ENCODE results near the gene CD48. TPM values are rescaled to one million over a fixed set of nuclear protein-coding genes. Genes with fewer than 3 reads are reported as not detected.
A peak's percentile ranks its signal among the peaks of the same experiment; 100 is the strongest.
"Not testable (repeated sequence)": the region's sequence is repeated elsewhere in the genome, so short reads cannot be mapped to it uniquely, and the experiment has no call there.

The CD48 gene
- total RNA-seq, 2 donors from 2014 or later: 0.55 to 1.1 TPM

GRCh38 chr1:160656737-160657136, 54.9 kb downstream of the CD48 start:
- Histone ChIP-seq H3K9me3 (ENCODE audit: control insufficient read depth, low read length) (peaks cover 18% of the 10 kb centered on the region), H3K9ac (ENCODE audit: extremely low read depth, low read length, poor library complexity, severe bottlenecking) (no peak overlapping the region), H3K36me3 (ENCODE audit: control insufficient read depth, insufficient read depth, low read length) (no peaks in the 10 kb centered on the region), H3K27me3 (ENCODE audit: control insufficient read depth, insufficient read depth, low read length, poor library complexity, severe bottlenecking) (no peaks in the 10 kb centered on the region), H3K4me3 (ENCODE audit: low read length) (no peak overlapping the region), H3K4me1 (ENCODE audit: control insufficient read depth, insufficient read depth, low read length) (peaks cover 23% of the 10 kb centered on the region), H3K27ac (ENCODE audit: low read depth, low read length) (no peak overlapping the region)
- 96% methylated on average over 3 of the region's 3 CpGs; no CpG with 5 or more reads in 1 of the 2 experiments for WGBS, 2 experiments (ENCODE audit: insufficient coverage in 1 of 2, insufficient read length in 1 of 2)
- H3K9me3 Mint-ChIP-seq: peaks cover 18% of the 10 kb centered on the region
- no peaks in the 10 kb centered on the region for H3K27me3 Mint-ChIP-seq (ENCODE audit: insufficient read depth)
- peaks cover 66% of the 10 kb centered on the region for H3K4me1 Mint-ChIP-seq
- H3K27ac Mint-ChIP-seq: no peak overlapping the region
- no peak overlapping the region for H3K4me3 Mint-ChIP-seq
- no peaks in the 10 kb centered on the region for H3K36me3 Mint-ChIP-seq (ENCODE audit: low read depth)
- TF ChIP-seq CTCF (conservative IDR thresholded peaks at IDR 0.05): no peak
- peak; percentile 5 for DNase-seq

GRCh38 chr1:160653620-160654016, 58.0 kb downstream of the CD48 start:
- no peak for TF ChIP-seq CTCF (conservative IDR thresholded peaks at IDR 0.05)
- Mint-ChIP-seq H3K36me3 (ENCODE audit: low read depth) (no peaks in the 10 kb centered on the region), H3K9me3 (peaks cover 6% of the 10 kb centered on the region), H3K27me3 (ENCODE audit: insufficient read depth) (no peaks in the 10 kb centered on the region), H3K4me1 (peaks cover 74% of the 10 kb centered on the region), H3K4me3 (no peak overlapping the region), H3K27ac (peak overlapping the region; percentile 93)
- no peak overlapping the region for H3K27ac ChIP-seq (ENCODE audit: low read depth, low read length)
- 87 to 89% methylated on average over 1 to 2 of the region's 2 CpGs for WGBS, 2 experiments (ENCODE audit: insufficient coverage in 1 of 2, insufficient read length in 1 of 2)
- no peak for DNase-seq
- H3K36me3 ChIP-seq (ENCODE audit: control insufficient read depth, insufficient read depth, low read length): no peaks in the 10 kb centered on the region
- no peaks in the 10 kb centered on the region for H3K27me3 ChIP-seq (ENCODE audit: control insufficient read depth, insufficient read depth, low read length, poor library complexity, severe bottlenecking)
- no peak overlapping the region for H3K9ac ChIP-seq (ENCODE audit: extremely low read depth, low read length, poor library complexity, severe bottlenecking)
- H3K4me1 ChIP-seq (ENCODE audit: control insufficient read depth, insufficient read depth, low read length): peaks cover 32% of the 10 kb centered on the region
- peaks cover 8% of the 10 kb centered on the region for H3K9me3 ChIP-seq (ENCODE audit: control insufficient read depth, low read length)
- H3K4me3 ChIP-seq (ENCODE audit: low read length): no peak overlapping the region

- Histone ChIP-seq H3K27ac (ENCODE audit: low read depth, low read length) (peak overlapping the region; percentile 21), H3K9me3 (ENCODE audit: control insufficient read depth, low read length) (peaks cover 11% of the 10 kb centered on the region), H3K4me1 (ENCODE audit: control insufficient read depth, insufficient read depth, low read length) (peaks cover 27% of the 10 kb centered on the region), H3K27me3 (ENCODE audit: control insufficient read depth, insufficient read depth, low read length, poor library complexity, severe bottlenecking) (no peaks in the 10 kb centered on the region), H3K9ac (ENCODE audit: extremely low read depth, low read length, poor library complexity, severe bottlenecking) (peak overlapping the region; percentile 54), H3K36me3 (ENCODE audit: control insufficient read depth, insufficient read depth, low read length) (no peaks in the 10 kb centered on the region), H3K4me3 (ENCODE audit: low read length) (no peak overlapping the region)
- no peak for TF ChIP-seq CTCF (conservative IDR thresholded peaks at IDR 0.05)
- 67 to 84% methylated on average over 8 to 9 of the region's 9 CpGs for WGBS, 2 experiments (ENCODE audit: insufficient coverage in 1 of 2, insufficient read length in 1 of 2)
- Mint-ChIP-seq H3K27me3 (ENCODE audit: insufficient read depth) (no peaks in the 10 kb centered on the region), H3K36me3 (ENCODE audit: low read depth) (no peaks in the 10 kb centered on the region), H3K9me3 (peaks cover 6% of the 10 kb centered on the region), H3K4me3 (peak overlapping the region; percentile 25), H3K27ac (peak overlapping the region; percentile 93), H3K4me1 (peaks cover 68% of the 10 kb centered on the region)
- peak; percentile 54 for DNase-seq
These were observed 58.5 kb downstream of the CD48 start for GRCh38 chr1:160652924-160653619.

GRCh38 chr1:160652065-160652641, 59.5 kb downstream of the CD48 start:
- DNase-seq: peak; percentile 88
- H3K9ac ChIP-seq (ENCODE audit: extremely low read depth, low read length, poor library complexity, severe bottlenecking): peak overlapping the region; percentile 54
- H3K27me3 ChIP-seq (ENCODE audit: control insufficient read depth, insufficient read depth, low read length, poor library complexity, severe bottlenecking); H3K27me3 Mint-ChIP-seq (ENCODE audit: insufficient read depth); H3K36me3 ChIP-seq (ENCODE audit: control insufficient read depth, insufficient read depth, low read length); H3K9me3 Mint-ChIP-seq; H3K36me3 Mint-ChIP-seq (ENCODE audit: low read depth): not testable (repeated sequence)
- H3K9me3 ChIP-seq (ENCODE audit: control insufficient read depth, low read length): peaks cover 11% of the 10 kb centered on the region
- Mint-ChIP-seq H3K4me3 (peak overlapping the region; percentile 25), H3K27ac (peak overlapping the region; percentile 93), H3K4me1 (peaks cover 59% of the 10 kb centered on the region)
- H3K27ac ChIP-seq (ENCODE audit: low read depth, low read length): peak overlapping the region; percentile 46
- 5 to 28% methylated on average over 5 to 8 of the region's 8 CpGs for WGBS, 2 experiments (ENCODE audit: insufficient coverage in 1 of 2, insufficient read length in 1 of 2)
- H3K4me3 ChIP-seq (ENCODE audit: low read length): peak overlapping the region; percentile 42
- H3K4me1 ChIP-seq (ENCODE audit: control insufficient read depth, insufficient read depth, low read length): peaks cover 19% of the 10 kb centered on the region

All from endodermal cell (in vitro differentiated cells).